Lung (tissue), 12 donors: Measurements from ENCODE around the gene ZSCAN5B. TPM values are rescaled to one million over a fixed set of nuclear protein-coding genes. Genes with fewer than 3 reads are reported as not detected.

Experiments used
- ATAC-seq: fragments of 200-7000 bp; cut with Tn5 transposase; one replicate; pipeline ENCODE4 v1.9.1; 2020; ENCODE audit warnings: moderate number of reproducible peaks; ENCODE audit not compliant: insufficient read depth, low FRiP score
- DNase-seq, 3 donors: peaks; one replicate each; pipeline ENCODE4 v3.0.0-alpha.2; 2013 to 2017
- H3K27ac ChIP-seq, 2 donors: one replicate each; pipeline ENCODE4 v1.5.1; 2013; ENCODE audit warnings: mild to moderate bottlenecking in 2 of 2, moderate library complexity in 2 of 2, control low read depth in 1 of 2, inconsistent platforms in 1 of 2, low read depth in 1 of 2, low read length in 1 of 2
- H3K27me3 ChIP-seq, 3 donors: one replicate each; pipeline ENCODE4 v1.5.1; 2013; ENCODE audit warnings: low read length in 2 of 3; ENCODE audit not compliant: control insufficient read depth in 3 of 3, insufficient read depth in 3 of 3
- H3K36me3 ChIP-seq, 4 donors: one replicate each; pipeline ENCODE4 v1.5.1; 2013; ENCODE audit warnings: low read length in 4 of 4, mild to moderate bottlenecking in 1 of 4, moderate library complexity in 1 of 4; ENCODE audit not compliant: control insufficient read depth in 4 of 4, insufficient read depth in 4 of 4
- H3K4me1 ChIP-seq, 5 donors: one replicate each; pipeline ENCODE4 v1.5.1; 2013; ENCODE audit warnings: low read length in 5 of 5, mild to moderate bottlenecking in 2 of 5, moderate library complexity in 1 of 5; ENCODE audit not compliant: control insufficient read depth in 5 of 5, insufficient read depth in 5 of 5
- H3K4me3 ChIP-seq: one replicate; pipeline ENCODE4 v1.5.1; 2013; ENCODE audit warnings: mild to moderate bottlenecking, control low read depth, moderate library complexity
- H3K9ac ChIP-seq, 2 donors: one replicate each; pipeline ENCODE4 v1.5.1; 2013; ENCODE audit warnings: low read length in 2 of 2, control low read depth in 1 of 2; ENCODE audit not compliant: insufficient read depth in 1 of 2
- H3K9me3 ChIP-seq, 4 donors: one replicate each; pipeline ENCODE4 v1.5.1; 2013; ENCODE audit warnings: low read length in 3 of 4, mild to moderate bottlenecking in 1 of 4, moderate library complexity in 1 of 4; ENCODE audit not compliant: control insufficient read depth in 4 of 4, insufficient read depth in 3 of 4
- CTCF ChIP-seq: IDR thresholded peaks from 2 replicates; pipeline ENCODE4 v1.5.1; 2012; ENCODE audit warnings: mild to moderate bottlenecking; ENCODE audit errors: control extremely low read depth, extremely low read depth
- WGBS, 2 donors: extraction: QIAGEN DNeasy Blood & Tissue Kit; methylation state at CpG; one replicate each; pipeline ENCODE4 v1.1.7; 2013; 5-methylcytosine and 5-hydroxymethylcytosine counted together
- polyA plus RNA-seq, 2 donors: library from polyadenylated mRNA; stranded (reverse); fragments of 200-250 nt; gene quantifications; one replicate each; pipeline ENCODE4 v1.2.1, GENCODE V29; 2013
- total RNA-seq, 2 donors: library from RNA; depleted of rRNA in 1 of 2; stranded (reverse); fragments of >200 nt in 1 of 2; gene quantifications; one replicate each; pipeline ENCODE4 v1.2.1, GENCODE V29; 2014 to 2021
- donor health status: control.
- donor health status: control.
- donor health status: Bipolar disorder and iron deficiency.
- donor health status: healthy.
- donor health status: DM: yes; HTN: yes; CAD: no.

ZSCAN5B gene
- total and polyA plus RNA-seq, 4 donors, result 0.05 to 0.08 TPM; not detected in 2

DNA sequence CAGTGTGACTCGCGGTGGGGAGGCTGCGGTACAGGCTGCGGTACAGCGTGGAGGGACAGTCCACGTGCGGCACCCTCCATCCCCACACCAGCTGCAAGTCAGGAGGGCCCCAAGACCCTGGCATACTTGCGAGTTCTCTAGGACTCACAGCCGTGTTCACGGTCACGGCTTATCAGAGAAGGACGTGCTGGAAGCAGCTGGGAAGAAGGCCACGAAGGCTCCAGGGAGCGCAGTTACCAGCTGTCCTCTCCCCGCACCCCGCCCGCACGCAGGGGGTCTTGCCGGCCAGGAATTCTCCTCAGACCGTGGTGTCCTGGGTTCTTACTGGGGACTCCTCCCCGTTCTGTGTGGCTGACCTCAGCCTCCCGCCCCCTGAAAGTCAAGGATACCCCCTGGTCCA, 50.3 kb downstream of the ZSCAN5B start:
- no peak overlapping the region for H3K27ac ChIP-seq
- 95 to 98% methylated on average over 22 of the region's 22 CpGs for WGBS, 2 donors
- H3K9ac ChIP-seq, result no peak overlapping the region
- H3K36me3 ChIP-seq, result peaks cover 0 to 19% (median 4%) of the 10 kb centered on the region in 4 donors
- H3K4me3 ChIP-seq, result no peak overlapping the region
- TF ChIP-seq CTCF, result no peak
- no peaks in the 10 kb centered on the region for H3K27me3 ChIP-seq
- H3K9me3 ChIP-seq, result peaks cover 0 to 3% (median 0%) of the 10 kb centered on the region in 4 donors
- ATAC-seq, result no peak
- peaks cover 0 to 11% (median 7%) of the 10 kb centered on the region in 5 donors for H3K4me1 ChIP-seq
- no peak for DNase-seq

DNA sequence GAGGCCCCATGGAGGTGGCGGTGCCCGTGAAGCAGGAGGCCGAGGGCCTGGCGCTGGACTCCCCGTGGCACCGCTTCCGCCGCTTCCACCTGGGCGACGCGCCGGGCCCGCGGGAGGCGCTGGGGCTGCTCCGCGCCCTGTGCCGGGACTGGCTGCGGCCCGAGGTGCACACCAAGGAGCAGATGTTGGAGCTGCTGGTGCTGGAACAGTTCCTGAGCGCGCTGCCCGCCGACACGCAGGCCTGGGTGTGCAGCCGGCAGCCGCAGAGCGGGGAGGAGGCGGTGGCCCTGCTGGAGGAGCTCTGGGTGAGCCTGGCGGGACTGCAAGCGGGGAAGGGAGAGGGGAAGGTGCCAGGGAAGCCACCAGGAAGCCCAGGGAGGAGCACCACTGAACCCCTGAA, 50.7 kb downstream of the ZSCAN5B start:
- 96 to 98% methylated on average over 31 of the region's 31 CpGs for WGBS, 2 donors
- Histone ChIP-seq H3K4me1 (peaks cover 0 to 11% (median 8%) of the 10 kb centered on the region in 5 donors), H3K9me3 (peaks cover 0 to 3% (median 0%) of the 10 kb centered on the region in 4 donors), H3K27me3 (no peaks in the 10 kb centered on the region), H3K4me3 (no peak overlapping the region), H3K9ac (no peak overlapping the region), H3K36me3 (peaks cover 0 to 19% (median 4%) of the 10 kb centered on the region in 4 donors), H3K27ac (no peak overlapping the region)
- DNase-seq (no peak), ATAC-seq (no peak)
- no peak for TF ChIP-seq CTCF

- H3K9ac ChIP-seq, result no peak overlapping the region
- peaks cover 0 to 12% (median 7%) of the 10 kb centered on the region in 5 donors for H3K4me1 ChIP-seq
- H3K36me3 ChIP-seq, result peaks cover 0 to 19% (median 4%) of the 10 kb centered on the region in 4 donors
- no peaks in the 10 kb centered on the region for H3K27me3 ChIP-seq
- DNase-seq (no peak), ATAC-seq (no peak)
- WGBS, 2 donors, result 91 to 98% methylated on average over 10 of the region's 10 CpGs
- TF ChIP-seq CTCF, result no peak
- H3K4me3 ChIP-seq, result no peak overlapping the region
- H3K9me3 ChIP-seq, result peaks cover 0 to 3% (median 0%) of the 10 kb centered on the region in 4 donors
- H3K27ac ChIP-seq, result no peak overlapping the region
Observed at GRCh38 chr19:56145698-56146097, 51.9 kb downstream of the ZSCAN5B start.

DNA sequence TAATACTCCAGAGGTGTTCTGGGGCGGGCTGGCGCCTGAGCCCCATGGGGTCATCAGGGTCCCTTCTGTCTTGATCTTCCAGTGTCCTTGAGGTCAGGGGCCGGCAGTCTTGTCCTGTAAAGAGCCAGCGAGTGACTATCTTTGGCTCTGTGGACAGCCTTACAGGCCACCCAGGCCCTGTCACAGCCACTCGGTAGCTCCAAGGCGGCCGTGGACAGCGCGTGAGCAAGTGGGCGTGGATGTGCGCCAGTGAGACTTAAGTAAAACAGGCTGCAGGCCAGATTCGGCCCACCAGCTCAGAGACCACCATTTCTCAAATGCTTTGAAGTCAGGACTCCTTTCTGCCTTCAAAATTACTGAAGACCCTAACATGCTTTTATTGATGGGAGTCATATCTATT, 52.8 kb downstream of the ZSCAN5B start:
- WGBS, 2 donors, result 87% methylated on average over 12 of the region's 12 CpGs
- Histone ChIP-seq H3K9ac (no peak overlapping the region), H3K9me3 (peaks cover 0 to 3% (median 0%) of the 10 kb centered on the region in 4 donors), H3K36me3 (peaks cover 0 to 19% (median 4%) of the 10 kb centered on the region in 4 donors), H3K4me1 (peaks cover 0 to 15% (median 12%) of the 10 kb centered on the region in 5 donors), H3K27ac (peak overlapping the region in 1 of 2 donors; percentile 1), H3K27me3 (no peaks in the 10 kb centered on the region), H3K4me3 (no peak overlapping the region)
- TF ChIP-seq CTCF, result no peak
- no peak for DNase-seq
- ATAC-seq, result no peak
